Esophagus squamous epithelium (tissue), 5 donors: ENCODE measurements around the gene SYTL1. TPM values are rescaled to one million over a fixed set of nuclear protein-coding genes. Genes with fewer than 3 reads are reported as not detected.
A peak's percentile ranks its signal among the peaks of the same experiment; 100 is the strongest.

ENCODE experiments used
- DNase-seq: peaks from one replicate; lab custom pipeline; 2025; lab: John Stamatoyannopoulos, UW
- H3K27ac ChIP-seq, 4 donors: fragments of 200-600 bp; sonication (generic); one replicate each; pipeline ENCODE4 v1.5.1; 2016 to 2019; ENCODE audit warnings: mild to moderate bottlenecking in 1 of 4
- H3K27me3 ChIP-seq, 4 donors: fragments of 200-600 bp; sonication (generic); 1 replicate in 3 of 4; 2 replicates in 1 of 4; pipeline versions ENCODE4 v1.5.1 to v1.6.0; 2017 to 2021; ENCODE audit warnings: antibody characterized with exemption in 1 of 4
- H3K36me3 ChIP-seq, 3 donors: fragments of 200-600 bp; sonication (generic); one replicate each; pipeline ENCODE4 v1.5.1; 2016 to 2019
- H3K4me1 ChIP-seq, 3 donors: fragments of 200-600 bp; sonication (generic); one replicate each; pipeline ENCODE4 v1.5.1; 2017 to 2019
- H3K4me3 ChIP-seq, 4 donors: fragments of 200-600 bp; sonication (generic); 1 replicate in 3 of 4; 2 replicates in 1 of 4; pipeline ENCODE4 v1.5.1; 2016 to 2019; ENCODE audit warnings: mild to moderate bottlenecking in 2 of 4, moderate library complexity in 1 of 4
- H3K9me3 ChIP-seq, 3 donors: fragments of 200-600 bp; sonication (generic); one replicate each; pipeline ENCODE4 v1.5.1; 2016 to 2019
- POLR2A ChIP-seq, 4 donors: fragments of 450-650 bp; IDR thresholded peaks; one replicate each; pipeline ENCODE4 v1.6.1; 2017; ENCODE audit warnings: antibody characterized with exemption in 4 of 4, mild to moderate bottlenecking in 4 of 4, moderate library complexity in 3 of 4
- WGBS, 2 donors: methylation state at CpG; one replicate each; pipeline ENCODE4 v1.1.5; 2018; 5-methylcytosine and 5-hydroxymethylcytosine counted together
- intact Hi-C: fragments of 100-400 bp; cut with DNase I; formaldehyde crosslinking; loops from one replicate; pipeline ENCODE4 v1.15.0; 2022
- total RNA-seq, 4 donors: library from RNA; depleted of rRNA; stranded (reverse); fragments of >200 nt; gene quantifications; one replicate each; pipeline ENCODE4 v1.1.0, GENCODE V29; 2016
- TF ChIP-seq, protein P1 (sequence below), 6 experiments: fragments of 450-650 bp in 4 of 6; fragments of 200-600 bp in 2 of 6; sonication (generic) in 2 of 6; IDR thresholded peaks; one replicate each; pipeline ENCODE4 v1.5.1; 2016 to 2019; ENCODE audit warnings: antibody characterized with exemption in 6 of 6, mild to moderate bottlenecking in 4 of 6, moderate library complexity in 4 of 6
- donor health status: DM: yes; HTN: yes; CAD: no.

The SYTL1 gene
- total RNA-seq, 4 donors from 2014 or later, result 74.7 to 182 (median 125) TPM

DNA sequence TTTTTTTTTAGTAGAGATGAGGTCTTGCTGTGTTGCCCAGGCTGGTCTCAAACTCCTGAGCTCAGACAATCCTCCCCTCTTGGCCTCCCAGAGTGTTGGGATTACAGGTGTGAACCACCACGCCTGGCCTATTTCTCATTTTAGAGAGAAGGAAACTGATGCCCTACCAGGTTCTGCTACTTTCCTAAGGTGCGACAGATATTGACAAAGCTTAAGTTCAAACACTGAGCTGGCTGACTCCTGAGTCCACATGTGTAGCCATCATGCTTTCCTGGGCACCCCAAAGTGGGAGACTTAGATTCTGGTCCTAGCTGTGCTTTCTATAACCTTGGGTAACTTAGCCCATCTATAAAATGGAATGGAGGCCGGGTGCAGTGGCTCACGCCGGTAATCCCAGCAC is 25.0 kb upstream of the SYTL1 start:
- no peaks in the 10 kb centered on the region for H3K36me3 ChIP-seq
- peaks cover 5 to 19% (median 7%) of the 10 kb centered on the region in 3 donors for H3K4me1 ChIP-seq
- no peaks in the 10 kb centered on the region for H3K9me3 ChIP-seq
- intact Hi-C loops, result no loop called here
- H3K4me3 ChIP-seq, result no peak overlapping the region
- 65 to 83% methylated on average over 4 of the region's 5 CpGs for WGBS, 2 donors
- no peak overlapping the region for H3K27ac ChIP-seq
- TF ChIP-seq, protein P1, sequence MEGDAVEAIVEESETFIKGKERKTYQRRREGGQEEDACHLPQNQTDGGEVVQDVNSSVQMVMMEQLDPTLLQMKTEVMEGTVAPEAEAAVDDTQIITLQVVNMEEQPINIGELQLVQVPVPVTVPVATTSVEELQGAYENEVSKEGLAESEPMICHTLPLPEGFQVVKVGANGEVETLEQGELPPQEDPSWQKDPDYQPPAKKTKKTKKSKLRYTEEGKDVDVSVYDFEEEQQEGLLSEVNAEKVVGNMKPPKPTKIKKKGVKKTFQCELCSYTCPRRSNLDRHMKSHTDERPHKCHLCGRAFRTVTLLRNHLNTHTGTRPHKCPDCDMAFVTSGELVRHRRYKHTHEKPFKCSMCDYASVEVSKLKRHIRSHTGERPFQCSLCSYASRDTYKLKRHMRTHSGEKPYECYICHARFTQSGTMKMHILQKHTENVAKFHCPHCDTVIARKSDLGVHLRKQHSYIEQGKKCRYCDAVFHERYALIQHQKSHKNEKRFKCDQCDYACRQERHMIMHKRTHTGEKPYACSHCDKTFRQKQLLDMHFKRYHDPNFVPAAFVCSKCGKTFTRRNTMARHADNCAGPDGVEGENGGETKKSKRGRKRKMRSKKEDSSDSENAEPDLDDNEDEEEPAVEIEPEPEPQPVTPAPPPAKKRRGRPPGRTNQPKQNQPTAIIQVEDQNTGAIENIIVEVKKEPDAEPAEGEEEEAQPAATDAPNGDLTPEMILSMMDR (IDR thresholded peaks at IDR 0.05), result no peak
- TF ChIP-seq POLR2A (IDR thresholded peaks at IDR 0.05), result no peak
- DNase-seq, result no peak
- H3K27me3 ChIP-seq, result peaks cover 0 to 5% (median 0%) of the 10 kb centered on the region in 4 donors

DNA sequence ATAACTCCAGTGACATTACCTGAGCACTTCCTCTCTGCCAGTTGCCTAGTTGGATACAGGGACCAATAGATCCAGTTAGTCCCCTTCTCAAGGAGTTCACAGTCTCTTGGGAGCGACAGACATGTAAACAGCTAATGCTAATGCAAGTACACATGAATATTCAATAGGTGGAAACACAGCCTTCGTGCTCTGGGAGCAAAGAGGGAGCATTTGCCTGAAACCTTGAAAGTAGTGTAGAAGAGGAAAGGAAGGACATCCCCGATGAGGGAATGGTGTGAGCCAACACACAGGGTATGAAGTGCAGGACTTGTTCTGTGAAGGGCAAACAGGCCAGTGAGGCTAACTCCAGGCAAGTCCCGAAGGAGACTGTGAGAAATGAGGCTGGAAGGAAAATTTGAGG is 23.7 kb upstream of the SYTL1 start:
- no peak overlapping the region for H3K4me3 ChIP-seq
- WGBS, 2 donors, result 33 to 42% methylated on average over 4 of the region's 4 CpGs
- intact Hi-C loops, result no loop called here
- peaks cover 0 to 5% (median 0%) of the 10 kb centered on the region in 4 donors for H3K27me3 ChIP-seq
- TF ChIP-seq POLR2A (IDR thresholded peaks at IDR 0.05), result no peak
- TF ChIP-seq, protein P1 (IDR thresholded peaks at IDR 0.05), result no peak
- peaks cover 7 to 25% (median 8%) of the 10 kb centered on the region in 3 donors for H3K4me1 ChIP-seq
- H3K9me3 ChIP-seq, result no peaks in the 10 kb centered on the region
- no peak overlapping the region for H3K27ac ChIP-seq
- H3K36me3 ChIP-seq, result no peaks in the 10 kb centered on the region
- DNase-seq, result no peak

DNA sequence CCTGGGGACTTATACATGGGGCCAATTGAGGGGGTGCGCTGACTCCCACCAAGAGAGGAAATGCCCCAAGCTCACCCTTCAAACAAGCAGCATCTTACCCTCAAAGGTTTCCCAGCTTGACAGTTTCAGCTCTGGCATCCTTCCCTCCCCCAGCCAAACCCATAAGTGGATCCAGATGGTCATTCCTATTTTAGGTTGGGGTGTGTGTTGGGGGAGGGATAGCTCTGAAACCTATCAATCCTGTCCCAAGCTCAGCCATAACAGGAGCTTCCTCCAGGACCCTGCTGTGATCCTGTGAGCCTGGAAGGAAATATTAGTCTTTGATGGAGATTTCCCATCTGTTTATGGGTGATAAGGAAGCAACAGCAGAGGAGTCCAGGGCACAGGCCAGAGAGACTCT is 23.2 kb upstream of the SYTL1 start:
- intact Hi-C loops, result no loop called here
- peaks cover 9 to 30% (median 13%) of the 10 kb centered on the region in 3 donors for H3K4me1 ChIP-seq
- no peak for TF ChIP-seq POLR2A (IDR thresholded peaks at IDR 0.05)
- TF ChIP-seq, protein P1 (IDR thresholded peaks at IDR 0.05), result no peak
- H3K9me3 ChIP-seq, result no peaks in the 10 kb centered on the region
- no peak overlapping the region for H3K4me3 ChIP-seq
- no peak for DNase-seq
- peaks cover 0 to 5% (median 0%) of the 10 kb centered on the region in 4 donors for H3K27me3 ChIP-seq
- no peaks in the 10 kb centered on the region for H3K36me3 ChIP-seq
- no peak overlapping the region for H3K27ac ChIP-seq
- WGBS, 2 donors, result 60 to 100% methylated on average over 1 of the region's 1 CpG

DNA sequence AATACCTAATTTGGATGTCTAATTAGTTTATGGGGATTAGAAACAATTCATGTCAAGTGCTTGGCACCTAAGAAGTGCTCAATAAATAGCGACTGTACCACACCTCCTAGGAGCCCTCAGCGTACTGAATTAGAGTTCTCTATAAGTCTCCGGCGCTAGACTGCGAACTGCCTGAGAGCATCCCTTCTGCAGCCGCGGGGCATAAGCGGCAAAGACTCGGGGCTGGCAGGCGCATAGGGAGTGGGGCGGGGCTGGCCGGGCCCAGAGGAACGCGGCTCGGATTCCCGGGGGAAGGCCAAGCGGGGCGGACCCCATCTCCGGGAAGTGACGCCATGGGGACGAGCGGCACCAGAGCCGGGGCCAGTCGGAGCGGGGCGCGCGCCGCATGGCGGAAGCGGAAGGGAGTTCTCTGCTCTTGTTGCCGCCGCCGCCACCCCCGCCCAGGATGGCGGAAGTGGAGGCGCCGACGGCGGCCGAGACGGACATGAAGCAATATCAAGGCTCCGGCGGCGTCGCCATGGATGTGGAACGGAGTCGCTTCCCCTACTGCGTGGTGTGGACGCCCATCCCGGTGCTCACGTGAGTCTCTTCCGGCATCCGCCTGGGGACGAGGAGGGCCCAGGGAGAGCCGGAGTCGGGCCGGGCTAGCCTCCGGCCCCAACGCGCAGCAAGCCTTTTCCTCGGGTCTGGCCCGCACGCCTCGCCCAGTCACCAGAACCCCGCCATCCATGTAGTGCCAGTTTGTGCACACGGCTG is 19.8 kb upstream of the SYTL1 start, which contains the start of gene TMEM222:
TMEM222 (plus strand) TSS at position 351 of the 756 bp plus-strand sequence; CDS start at position 386, 35 bp downstream.
- TF ChIP-seq POLR2A (IDR thresholded peaks at IDR 0.05), result peak in 2 of 4 donors; percentile 49 to 62
- TF ChIP-seq, protein P1 (IDR thresholded peaks at IDR 0.05), result peak in 5 of 6 experiments; percentile 16 to 63 (median 40)
- Histone ChIP-seq H3K4me3 (peak within 1 kb of the TSS; percentile 89 to 96 (median 94)), H3K9me3 (no peaks in the 10 kb centered on the region), H3K4me1 (peaks cover 19 to 63% (median 32%) of the 10 kb centered on the region in 3 donors), H3K36me3 (peaks cover 4 to 31% (median 7%) of the 10 kb centered on the region in 3 donors), H3K27me3 (peaks cover 0 to 5% (median 0%) of the 10 kb centered on the region in 4 donors), H3K27ac (peak within 1 kb of the TSS; percentile 91 to 96 (median 95))
- intact Hi-C loops, result no loop called here
- DNase-seq, result peak; percentile 82
- WGBS, 2 donors, result 0% methylated on average over 6 to 7 of the region's 67 CpGs
